ENCODE data around the gene HSD17B4. TPM values are rescaled to one million over a fixed set of nuclear protein-coding genes. Genes with fewer than 3 reads are reported as not detected.

The HSD17B4 gene, protein sequence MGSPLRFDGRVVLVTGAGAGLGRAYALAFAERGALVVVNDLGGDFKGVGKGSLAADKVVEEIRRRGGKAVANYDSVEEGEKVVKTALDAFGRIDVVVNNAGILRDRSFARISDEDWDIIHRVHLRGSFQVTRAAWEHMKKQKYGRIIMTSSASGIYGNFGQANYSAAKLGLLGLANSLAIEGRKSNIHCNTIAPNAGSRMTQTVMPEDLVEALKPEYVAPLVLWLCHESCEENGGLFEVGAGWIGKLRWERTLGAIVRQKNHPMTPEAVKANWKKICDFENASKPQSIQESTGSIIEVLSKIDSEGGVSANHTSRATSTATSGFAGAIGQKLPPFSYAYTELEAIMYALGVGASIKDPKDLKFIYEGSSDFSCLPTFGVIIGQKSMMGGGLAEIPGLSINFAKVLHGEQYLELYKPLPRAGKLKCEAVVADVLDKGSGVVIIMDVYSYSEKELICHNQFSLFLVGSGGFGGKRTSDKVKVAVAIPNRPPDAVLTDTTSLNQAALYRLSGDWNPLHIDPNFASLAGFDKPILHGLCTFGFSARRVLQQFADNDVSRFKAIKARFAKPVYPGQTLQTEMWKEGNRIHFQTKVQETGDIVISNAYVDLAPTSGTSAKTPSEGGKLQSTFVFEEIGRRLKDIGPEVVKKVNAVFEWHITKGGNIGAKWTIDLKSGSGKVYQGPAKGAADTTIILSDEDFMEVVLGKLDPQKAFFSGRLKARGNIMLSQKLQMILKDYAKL
- total RNA-seq (100 to 1,000 TPM; 351 to 413 TPM), polyA plus RNA-seq (ENCODE audit: insufficient read length in 6 of 6) (100 to 1,000 TPM; 162 to 242 (median 201) TPM)
- long read RNA-seq, donor 1, transcript HSD17B4-201 (24 exons, 2,685 nt): major isoform, 11 of 44 reads
- long read RNA-seq, donor 1, transcript HSD17B4-205 (2 exons, 1,129 nt): minor isoform, 6 of 44 reads
- long read RNA-seq, donor 1, partial matches to known transcripts: 21 of 44 reads
- long read RNA-seq, donor 1, other reads (novel, unspliced or antisense): 0 of 44 reads
- long read RNA-seq, donor 2, transcript HSD17B4-201 (24 exons, 2,685 nt): major isoform, 13 of 27 reads
- long read RNA-seq, donor 2, transcript HSD17B4-205 (2 exons, 1,129 nt): minor isoform, 10 of 27 reads
- long read RNA-seq, donor 2, partial matches to known transcripts: 0 of 27 reads
- long read RNA-seq, donor 2, other reads (novel, unspliced or antisense): 0 of 27 reads
- long read RNA-seq, donor 3, transcript HSD17B4-201 (24 exons, 2,685 nt): major isoform, 12 of 14 reads
- long read RNA-seq, donor 3, partial matches to known transcripts: 0 of 14 reads
- long read RNA-seq, donor 3, other reads (novel, unspliced or antisense): 0 of 14 reads
- long read RNA-seq, donor 4, transcript HSD17B4-201 (24 exons, 2,685 nt): major isoform, 25 of 45 reads
- long read RNA-seq, donor 4, partial matches to known transcripts: 7 of 45 reads
- long read RNA-seq, donor 4, other reads (novel, unspliced or antisense): 12 of 45 reads
- long read RNA-seq, donor 5, transcript HSD17B4-205 (2 exons, 1,129 nt): minor isoform, 7 of 27 reads
- long read RNA-seq, donor 5, transcript HSD17B4-201 (24 exons, 2,685 nt): major isoform, 17 of 27 reads
- long read RNA-seq, donor 5, partial matches to known transcripts: 0 of 27 reads
- long read RNA-seq, donor 5, other reads (novel, unspliced or antisense): 0 of 27 reads
- long read RNA-seq, donor 6, transcript HSD17B4-205 (2 exons, 1,129 nt): minor isoform, 11 of 39 reads
- long read RNA-seq, donor 6, transcript HSD17B4-201 (24 exons, 2,685 nt): major isoform, 14 of 39 reads
- long read RNA-seq, donor 6, partial matches to known transcripts: 10 of 39 reads
- long read RNA-seq, donor 6, other reads (novel, unspliced or antisense): 0 of 39 reads
- long read RNA-seq, donor 7, partial matches to known transcripts: 0 of 11 reads
- long read RNA-seq, donor 7, other reads (novel, unspliced or antisense): 0 of 11 reads
- long read RNA-seq, donor 8, transcript HSD17B4-205 (2 exons, 1,129 nt): minor isoform, 6 of 15 reads
- long read RNA-seq, donor 8, transcript HSD17B4-201 (24 exons, 2,685 nt): major isoform, 7 of 15 reads
- long read RNA-seq, donor 8, partial matches to known transcripts: 0 of 15 reads
- long read RNA-seq, donor 8, other reads (novel, unspliced or antisense): 0 of 15 reads
- long read RNA-seq, donor 9: 0 reads
- long read RNA-seq, donor 10, partial matches to known transcripts: 1 of 10 reads
- long read RNA-seq, donor 10, other reads (novel, unspliced or antisense): 4 of 10 reads
- long read RNA-seq, donor 11, transcript HSD17B4-205 (2 exons, 1,129 nt): minor isoform, 12 of 71 reads
- long read RNA-seq, donor 11, transcript HSD17B4-201 (24 exons, 2,685 nt): major isoform, 19 of 71 reads
- long read RNA-seq, donor 11, partial matches to known transcripts: 33 of 71 reads
- long read RNA-seq, donor 11, other reads (novel, unspliced or antisense): 0 of 71 reads
- long read RNA-seq, donor 12, transcript HSD17B4-205 (2 exons, 1,129 nt): minor isoform, 5 of 25 reads
- long read RNA-seq, donor 12, transcript HSD17B4-201 (24 exons, 2,685 nt): major isoform, 9 of 25 reads
- long read RNA-seq, donor 12, partial matches to known transcripts: 8 of 25 reads
- long read RNA-seq, donor 12, other reads (novel, unspliced or antisense): 0 of 25 reads

- Histone ChIP-seq H3K36me3 (peaks cover 0 to 13% of the 10 kb centered on the region in 2 donors), H3K27me3 (no peaks in the 10 kb centered on the region), H3K4me3 (peak within 1 kb of the TSS; percentile 68 to 84), H3K27ac (peak within 1 kb of the TSS; percentile 91 to 93), H3K9me3 (peaks cover 0 to 3% of the 10 kb centered on the region in 2 donors), H3K4me1 (peaks cover 8 to 24% of the 10 kb centered on the region in 2 donors)
- ATAC-seq (peak; percentile 94), DNase-seq (peak; percentile 78 to 98 (median 94))
- TF ChIP-seq, protein P1, sequence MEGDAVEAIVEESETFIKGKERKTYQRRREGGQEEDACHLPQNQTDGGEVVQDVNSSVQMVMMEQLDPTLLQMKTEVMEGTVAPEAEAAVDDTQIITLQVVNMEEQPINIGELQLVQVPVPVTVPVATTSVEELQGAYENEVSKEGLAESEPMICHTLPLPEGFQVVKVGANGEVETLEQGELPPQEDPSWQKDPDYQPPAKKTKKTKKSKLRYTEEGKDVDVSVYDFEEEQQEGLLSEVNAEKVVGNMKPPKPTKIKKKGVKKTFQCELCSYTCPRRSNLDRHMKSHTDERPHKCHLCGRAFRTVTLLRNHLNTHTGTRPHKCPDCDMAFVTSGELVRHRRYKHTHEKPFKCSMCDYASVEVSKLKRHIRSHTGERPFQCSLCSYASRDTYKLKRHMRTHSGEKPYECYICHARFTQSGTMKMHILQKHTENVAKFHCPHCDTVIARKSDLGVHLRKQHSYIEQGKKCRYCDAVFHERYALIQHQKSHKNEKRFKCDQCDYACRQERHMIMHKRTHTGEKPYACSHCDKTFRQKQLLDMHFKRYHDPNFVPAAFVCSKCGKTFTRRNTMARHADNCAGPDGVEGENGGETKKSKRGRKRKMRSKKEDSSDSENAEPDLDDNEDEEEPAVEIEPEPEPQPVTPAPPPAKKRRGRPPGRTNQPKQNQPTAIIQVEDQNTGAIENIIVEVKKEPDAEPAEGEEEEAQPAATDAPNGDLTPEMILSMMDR (IDR thresholded peaks at IDR 0.05): no peak
- intact Hi-C loops (cut with DNase I): no loop called here
Measured at GRCh38 chr5:119452373-119453039, at the start of gene HSD17B4. Gene HSD17B4 (plus strand): TSS chr5:119452497. CDS start chr5:119452576, 79 bp downstream.

DNA sequence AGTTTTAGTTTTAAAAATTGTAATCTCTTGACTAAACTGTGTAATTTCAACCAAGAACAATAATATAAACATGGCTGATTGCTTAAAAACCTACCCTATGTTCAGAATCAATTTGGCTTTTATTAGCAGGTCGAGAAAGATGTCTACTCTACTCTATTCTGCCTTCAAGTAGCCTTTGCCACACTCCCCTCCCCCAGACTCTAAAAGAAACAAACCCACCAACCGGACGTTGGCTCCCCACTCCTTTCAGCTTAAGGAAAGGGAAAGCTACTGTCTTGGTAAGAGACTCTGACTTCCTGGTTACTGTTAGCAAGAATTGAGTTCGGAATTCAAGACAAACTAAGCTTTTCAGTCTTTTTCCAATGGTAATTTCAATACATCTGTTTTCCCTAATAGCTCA, 49.7 kb upstream of the HSD17B4 start:
- peaks cover 0 to 30% of the 10 kb centered on the region in 2 donors for H3K4me1 ChIP-seq
- H3K27ac ChIP-seq: no peak overlapping the region
- DNase-seq (no peak), ATAC-seq (no peak)
- intact Hi-C loops (cut with DNase I): no loop called here
- TF ChIP-seq, protein P1 (IDR thresholded peaks at IDR 0.05): no peak
- no peaks in the 10 kb centered on the region for H3K36me3 ChIP-seq
- H3K4me3 ChIP-seq: no peak overlapping the region
- H3K27me3 ChIP-seq: no peaks in the 10 kb centered on the region
- no peaks in the 10 kb centered on the region for H3K9me3 ChIP-seq

- DNase-seq (no peak), ATAC-seq (no peak)
- H3K27ac ChIP-seq: no peak overlapping the region
- H3K9me3 ChIP-seq: no peaks in the 10 kb centered on the region
- H3K4me1 ChIP-seq: peaks cover 0 to 15% of the 10 kb centered on the region in 2 donors
- no peak overlapping the region for H3K4me3 ChIP-seq
- TF ChIP-seq, protein P1 (IDR thresholded peaks at IDR 0.05): no peak
- intact Hi-C loops (cut with DNase I): no loop called here
- H3K36me3 ChIP-seq: no peaks in the 10 kb centered on the region
- H3K27me3 ChIP-seq: no peaks in the 10 kb centered on the region
Measured at GRCh38 chr5:119404033-119404432, 48.3 kb upstream of the HSD17B4 start.

All from left lung (tissue), 14 donors.